Renal pelvis (tissue), 12 donors: ENCODE measurements around the gene SMDT1. TPM values are rescaled to one million over a fixed set of nuclear protein-coding genes. Genes with fewer than 3 reads are reported as not detected.

Experiments
- DNase-seq: peaks from one replicate; pipeline ENCODE4 v3.0.0-alpha.2; 2013
- long read RNA-seq, 16 experiments: transcript quantifications; one replicate each; lab custom pipeline, GENCODE V29; 2026
- polyA plus RNA-seq, 3 donors: library from polyadenylated mRNA; unstranded; fragments of 120-200 nt; gene quantifications; one replicate each; pipeline ENCODE4 v1.2.1, GENCODE V29; 2013; ENCODE audit not compliant: insufficient read length in 3 of 3

SMDT1 gene
- polyA plus RNA-seq, result 100 to 1,000 TPM in 2 of 3 donors, 10 to 100 TPM in 1; 83.4 to 108 (median 102) TPM
- long read RNA-seq, donor 1, transcript SMDT1-201 (3 exons, 1,567 nt), result major isoform, 191 of 216 reads
- long read RNA-seq, donor 1, transcript SMDT1-202 (3 exons, 591 nt), result minor isoform, 17 of 216 reads
- long read RNA-seq, donor 1, partial matches to known transcripts, result 0 of 216 reads
- long read RNA-seq, donor 1, other reads (novel, unspliced or antisense), result 5 of 216 reads
- long read RNA-seq, donor 2, transcript SMDT1-201 (3 exons, 1,567 nt), result major isoform, 191 of 213 reads
- long read RNA-seq, donor 2, transcript SMDT1-202 (3 exons, 591 nt), result minor isoform, 14 of 213 reads
- long read RNA-seq, donor 2, partial matches to known transcripts, result 0 of 213 reads
- long read RNA-seq, donor 2, other reads (novel, unspliced or antisense), result 5 of 213 reads
- long read RNA-seq, donor 3, transcript SMDT1-201 (3 exons, 1,567 nt), result major isoform, 138 of 168 reads
- long read RNA-seq, donor 3, transcript SMDT1-202 (3 exons, 591 nt), result minor isoform, 14 of 168 reads
- long read RNA-seq, donor 3, partial matches to known transcripts, result 13 of 168 reads
- long read RNA-seq, donor 3, other reads (novel, unspliced or antisense), result 0 of 168 reads
- long read RNA-seq, donor 4, transcript SMDT1-202 (3 exons, 591 nt), result minor isoform, 12 of 307 reads
- long read RNA-seq, donor 4, transcript SMDT1-201 (3 exons, 1,567 nt), result major isoform, 262 of 307 reads
- long read RNA-seq, donor 4, partial matches to known transcripts, result 31 of 307 reads
- long read RNA-seq, donor 4, other reads (novel, unspliced or antisense), result 0 of 307 reads
- long read RNA-seq, donor 5, transcript SMDT1-201 (3 exons, 1,567 nt), result major isoform, 74 of 82 reads
- long read RNA-seq, donor 5, transcript SMDT1-202 (3 exons, 591 nt), result minor isoform, 5 of 82 reads
- long read RNA-seq, donor 5, partial matches to known transcripts, result 0 of 82 reads
- long read RNA-seq, donor 5, other reads (novel, unspliced or antisense), result 0 of 82 reads
- long read RNA-seq, donor 6, transcript SMDT1-201 (3 exons, 1,567 nt), result major isoform, 181 of 205 reads
- long read RNA-seq, donor 6, transcript SMDT1-202 (3 exons, 591 nt), result minor isoform, 11 of 205 reads
- long read RNA-seq, donor 6, partial matches to known transcripts, result 9 of 205 reads
- long read RNA-seq, donor 6, other reads (novel, unspliced or antisense), result 0 of 205 reads
- long read RNA-seq, donor 7, transcript SMDT1-203 (2 exons, 556 nt), result minor isoform, 9 of 209 reads
- long read RNA-seq, donor 7, transcript SMDT1-201 (3 exons, 1,567 nt), result major isoform, 172 of 209 reads
- long read RNA-seq, donor 7, transcript SMDT1-202 (3 exons, 591 nt), result minor isoform, 11 of 209 reads
- long read RNA-seq, donor 7, partial matches to known transcripts, result 10 of 209 reads
- long read RNA-seq, donor 7, other reads (novel, unspliced or antisense), result 7 of 209 reads
- long read RNA-seq, donor 8, transcript SMDT1-202 (3 exons, 591 nt), result minor isoform, 5 of 48 reads
- long read RNA-seq, donor 8, transcript SMDT1-201 (3 exons, 1,567 nt), result major isoform, 42 of 48 reads
- long read RNA-seq, donor 8, partial matches to known transcripts, result 0 of 48 reads
- long read RNA-seq, donor 8, other reads (novel, unspliced or antisense), result 0 of 48 reads
- long read RNA-seq, donor 9, transcript SMDT1-201 (3 exons, 1,567 nt), result major isoform, 169 of 741 reads
- long read RNA-seq, donor 9, transcript SMDT1-202 (3 exons, 591 nt), result minor isoform, 13 of 741 reads
- long read RNA-seq, donor 9, partial matches to known transcripts, result 47 of 741 reads
- long read RNA-seq, donor 9, other reads (novel, unspliced or antisense), result 508 of 741 reads
- long read RNA-seq, donor 10, transcript SMDT1-201 (3 exons, 1,567 nt), result major isoform, 169 of 183 reads
- long read RNA-seq, donor 10, transcript SMDT1-202 (3 exons, 591 nt), result minor isoform, 11 of 183 reads
- long read RNA-seq, donor 10, partial matches to known transcripts, result 0 of 183 reads
- long read RNA-seq, donor 10, other reads (novel, unspliced or antisense), result 0 of 183 reads
- long read RNA-seq, donor 11, transcript SMDT1-202 (3 exons, 591 nt), result minor isoform, 9 of 144 reads
- long read RNA-seq, donor 11, transcript SMDT1-201 (3 exons, 1,567 nt), result major isoform, 127 of 144 reads
- long read RNA-seq, donor 11, partial matches to known transcripts, result 8 of 144 reads
- long read RNA-seq, donor 11, other reads (novel, unspliced or antisense), result 0 of 144 reads
- long read RNA-seq, donor 12, transcript SMDT1-202 (3 exons, 591 nt), result minor isoform, 20 of 277 reads
- long read RNA-seq, donor 12, transcript SMDT1-201 (3 exons, 1,567 nt), result major isoform, 248 of 277 reads
- long read RNA-seq, donor 12, partial matches to known transcripts, result 5 of 277 reads
- long read RNA-seq, donor 12, other reads (novel, unspliced or antisense), result 0 of 277 reads
- long read RNA-seq, donor 13, transcript SMDT1-201 (3 exons, 1,567 nt), result major isoform, 90 of 107 reads
- long read RNA-seq, donor 13, partial matches to known transcripts, result 14 of 107 reads
- long read RNA-seq, donor 13, other reads (novel, unspliced or antisense), result 0 of 107 reads
- long read RNA-seq, donor 14, transcript SMDT1-203 (2 exons, 556 nt), result minor isoform, 5 of 822 reads
- long read RNA-seq, donor 14, transcript SMDT1-202 (3 exons, 591 nt), result minor isoform, 15 of 822 reads
- long read RNA-seq, donor 14, transcript SMDT1-201 (3 exons, 1,567 nt), result major isoform, 256 of 822 reads
- long read RNA-seq, donor 14, partial matches to known transcripts, result 87 of 822 reads
- long read RNA-seq, donor 14, other reads (novel, unspliced or antisense), result 459 of 822 reads
- long read RNA-seq, donor 15, transcript SMDT1-201 (3 exons, 1,567 nt), result major isoform, 250 of 289 reads
- long read RNA-seq, donor 15, transcript SMDT1-202 (3 exons, 591 nt), result minor isoform, 18 of 289 reads
- long read RNA-seq, donor 15, transcript SMDT1-203 (2 exons, 556 nt), result minor isoform, 5 of 289 reads
- long read RNA-seq, donor 15, partial matches to known transcripts, result 16 of 289 reads
- long read RNA-seq, donor 15, other reads (novel, unspliced or antisense), result 0 of 289 reads
- long read RNA-seq, donor 16, transcript SMDT1-201 (3 exons, 1,567 nt), result major isoform, 172 of 205 reads
- long read RNA-seq, donor 16, transcript SMDT1-202 (3 exons, 591 nt), result minor isoform, 18 of 205 reads
- long read RNA-seq, donor 16, partial matches to known transcripts, result 11 of 205 reads
- long read RNA-seq, donor 16, other reads (novel, unspliced or antisense), result 0 of 205 reads

- peak; percentile 99 for DNase-seq
These were observed at the start of gene SMDT1 for GRCh38 chr22:42079319-42080251. Gene SMDT1 (plus strand): TSS chr22:42079700. CDS start chr22:42079769, 69 bp downstream.

- no peak for DNase-seq
These were observed 46.0 kb upstream of the SMDT1 start for GRCh38 chr22:42033263-42034181.

GRCh38 chr22:42035256-42035655 lies 44.2 kb upstream of the SMDT1 start:
- no peak for DNase-seq

GRCh38 chr22:42039271-42039670 lies 40.2 kb upstream of the SMDT1 start:
- no peak for DNase-seq

GRCh38 chr22:42041784-42042183 lies 37.7 kb upstream of the SMDT1 start:
- no peak for DNase-seq

- DNase-seq, result no peak
These were observed 28.8 kb upstream of the SMDT1 start for GRCh38 chr22:42050641-42051180.

- DNase-seq, result no peak
These were observed 26.7 kb upstream of the SMDT1 start for GRCh38 chr22:42052765-42053164.

GRCh38 chr22:42056757-42057511 lies 22.6 kb upstream of the SMDT1 start:
- no peak for DNase-seq

- DNase-seq, result no peak
These were observed 19.0 kb upstream of the SMDT1 start for GRCh38 chr22:42060489-42060888.

GRCh38 chr22:42061041-42061440 lies 18.5 kb upstream of the SMDT1 start:
- no peak for DNase-seq

- DNase-seq, result no peak
These were observed 16.9 kb upstream of the SMDT1 start for GRCh38 chr22:42062506-42063170.

GRCh38 chr22:42064629-42065028 lies 14.9 kb upstream of the SMDT1 start:
- no peak for DNase-seq

GRCh38 chr22:42065438-42066125 lies 13.9 kb upstream of the SMDT1 start:
- DNase-seq, result no peak
